22Rv1 (cell line): ENCODE data around the gene CCDC92.
"Not testable (repeated sequence)": the region's sequence is repeated elsewhere in the genome, so short reads cannot be mapped to it uniquely, and the experiment has no call there.

ENCODE experiments used
- H3K27ac ChIP-seq: fragments of 450-650 bp; 2 replicates; pipeline ENCODE4 v1.5.1; 2017
- ZFX ChIP-seq: fragments of 450-650 bp; IDR thresholded peaks from 2 replicates; pipeline ENCODE4 v1.6.1; 2017; ENCODE audit warnings: antibody characterized with exemption, borderline replicate concordance
- TF ChIP-seq, protein P1 (sequence below): fragments of 450-650 bp; IDR thresholded peaks from 2 replicates; pipeline ENCODE4 v1.5.1; 2017; ENCODE audit warnings: mild to moderate bottlenecking

Gene CCDC92

DNA sequence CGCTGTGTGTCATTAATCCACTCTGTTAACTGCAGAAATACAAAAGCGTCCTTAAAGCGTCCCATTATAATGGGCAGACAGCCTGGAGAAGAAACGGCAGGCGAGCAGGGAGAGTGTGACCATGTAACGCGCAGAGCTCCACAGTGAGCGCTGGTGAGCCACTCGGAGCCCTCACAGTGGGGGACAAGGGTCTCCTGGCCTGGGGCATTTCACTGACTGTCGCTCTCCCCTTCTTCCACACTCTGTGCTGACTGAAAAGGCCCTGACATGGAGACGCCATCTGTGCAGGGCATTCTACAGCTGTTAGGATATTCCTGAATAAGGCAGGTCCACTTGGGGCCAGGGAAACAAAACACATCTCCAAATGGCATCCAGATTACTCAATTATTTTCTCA lies 24.2 kb downstream of the CCDC92 start:
- TF ChIP-seq, protein P1, sequence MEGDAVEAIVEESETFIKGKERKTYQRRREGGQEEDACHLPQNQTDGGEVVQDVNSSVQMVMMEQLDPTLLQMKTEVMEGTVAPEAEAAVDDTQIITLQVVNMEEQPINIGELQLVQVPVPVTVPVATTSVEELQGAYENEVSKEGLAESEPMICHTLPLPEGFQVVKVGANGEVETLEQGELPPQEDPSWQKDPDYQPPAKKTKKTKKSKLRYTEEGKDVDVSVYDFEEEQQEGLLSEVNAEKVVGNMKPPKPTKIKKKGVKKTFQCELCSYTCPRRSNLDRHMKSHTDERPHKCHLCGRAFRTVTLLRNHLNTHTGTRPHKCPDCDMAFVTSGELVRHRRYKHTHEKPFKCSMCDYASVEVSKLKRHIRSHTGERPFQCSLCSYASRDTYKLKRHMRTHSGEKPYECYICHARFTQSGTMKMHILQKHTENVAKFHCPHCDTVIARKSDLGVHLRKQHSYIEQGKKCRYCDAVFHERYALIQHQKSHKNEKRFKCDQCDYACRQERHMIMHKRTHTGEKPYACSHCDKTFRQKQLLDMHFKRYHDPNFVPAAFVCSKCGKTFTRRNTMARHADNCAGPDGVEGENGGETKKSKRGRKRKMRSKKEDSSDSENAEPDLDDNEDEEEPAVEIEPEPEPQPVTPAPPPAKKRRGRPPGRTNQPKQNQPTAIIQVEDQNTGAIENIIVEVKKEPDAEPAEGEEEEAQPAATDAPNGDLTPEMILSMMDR = no peak
- TF ChIP-seq ZFX = no peak
- no peak overlapping the region for H3K27ac ChIP-seq

DNA sequence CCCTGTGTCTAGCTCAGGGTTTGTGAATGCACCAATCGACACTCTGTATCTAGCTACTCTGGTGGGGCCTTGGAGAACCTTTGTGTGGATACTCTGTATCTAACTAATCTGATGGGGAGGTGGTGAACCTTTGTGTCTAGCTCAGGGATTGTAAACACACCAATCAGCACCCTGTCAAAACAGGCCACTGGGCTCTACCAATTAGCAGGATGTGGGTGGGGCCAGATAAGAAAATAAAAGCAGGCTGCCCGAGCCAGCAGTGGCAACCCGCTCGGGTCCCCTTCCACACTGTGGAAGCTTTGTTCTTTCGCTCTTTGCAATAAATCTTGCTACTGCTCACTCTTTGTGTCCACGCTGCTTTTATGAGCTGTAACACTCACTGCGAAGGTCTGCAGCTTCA lies 25.1 kb downstream of the CCDC92 start:
- not testable (repeated sequence) for H3K27ac ChIP-seq

DNA sequence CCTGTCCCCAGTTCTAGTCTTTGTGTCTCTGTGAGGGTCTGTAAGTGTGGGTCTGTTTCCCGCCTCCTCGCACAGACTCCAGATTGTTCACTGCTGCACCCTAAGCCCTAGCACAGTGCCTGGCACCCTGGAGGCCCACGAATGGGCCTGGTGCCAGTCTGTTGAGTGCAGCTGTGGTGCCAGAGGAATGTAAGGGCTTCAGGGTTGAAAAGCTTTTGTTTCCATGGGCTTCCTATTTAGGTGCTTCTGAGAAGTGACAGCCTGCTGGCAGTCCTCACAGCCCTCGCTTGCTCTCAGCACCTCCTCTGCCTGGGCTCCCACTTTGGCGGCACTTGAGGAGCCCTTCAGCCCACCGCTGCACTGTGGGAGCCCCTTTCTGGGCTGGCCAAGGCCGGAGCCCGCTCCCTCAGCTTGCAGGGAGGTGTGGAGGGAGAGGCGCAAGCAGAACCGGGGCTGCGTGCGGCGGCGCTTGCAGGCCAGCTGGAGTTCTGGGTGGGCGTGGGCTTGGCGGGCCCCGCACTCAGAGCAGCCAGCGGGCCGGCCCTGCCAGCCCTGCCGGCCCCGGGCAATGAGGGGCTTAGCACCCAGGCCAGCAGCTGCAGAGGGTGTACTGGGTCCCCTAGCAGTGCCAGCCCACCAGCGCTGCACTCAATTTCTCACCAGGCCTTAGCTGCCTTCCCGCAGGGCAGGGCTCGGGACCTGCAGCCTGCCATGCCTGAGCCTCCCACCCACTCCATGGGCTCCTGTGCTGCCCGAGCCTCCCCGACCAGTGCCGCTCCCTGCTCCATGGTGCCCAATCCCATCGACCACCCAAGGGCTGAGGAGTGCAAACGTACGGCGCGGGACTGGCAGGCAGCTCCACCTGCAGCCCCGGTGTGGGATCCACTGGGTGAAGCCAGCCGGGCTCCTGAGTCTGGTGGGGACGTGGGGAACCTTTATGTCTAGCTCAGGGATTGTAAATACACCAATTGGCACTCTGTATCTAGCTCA lies 25.8 kb downstream of the CCDC92 start:
- not testable (repeated sequence) for H3K27ac ChIP-seq

DNA sequence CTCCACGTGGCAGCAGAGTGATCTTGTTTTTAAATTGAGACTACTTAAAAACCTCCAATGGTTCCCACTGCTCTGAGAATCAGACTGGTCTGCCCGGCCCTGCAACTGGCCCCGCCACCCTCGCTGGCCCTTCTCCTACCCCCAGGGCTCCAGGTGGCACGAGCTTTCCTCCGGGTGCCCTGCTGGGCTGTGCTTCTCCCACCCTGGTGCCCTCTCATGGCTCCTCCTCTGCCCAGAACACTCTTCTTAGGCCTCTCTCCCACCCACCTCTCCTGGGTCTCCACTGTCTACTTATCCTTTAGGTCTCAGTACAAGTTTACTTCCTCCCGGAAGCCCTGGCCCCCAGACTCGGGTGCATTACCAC lies 26.5 kb downstream of the CCDC92 start:
- TF ChIP-seq, protein P1 = no peak
- no peak for TF ChIP-seq ZFX
- no peak overlapping the region for H3K27ac ChIP-seq

DNA sequence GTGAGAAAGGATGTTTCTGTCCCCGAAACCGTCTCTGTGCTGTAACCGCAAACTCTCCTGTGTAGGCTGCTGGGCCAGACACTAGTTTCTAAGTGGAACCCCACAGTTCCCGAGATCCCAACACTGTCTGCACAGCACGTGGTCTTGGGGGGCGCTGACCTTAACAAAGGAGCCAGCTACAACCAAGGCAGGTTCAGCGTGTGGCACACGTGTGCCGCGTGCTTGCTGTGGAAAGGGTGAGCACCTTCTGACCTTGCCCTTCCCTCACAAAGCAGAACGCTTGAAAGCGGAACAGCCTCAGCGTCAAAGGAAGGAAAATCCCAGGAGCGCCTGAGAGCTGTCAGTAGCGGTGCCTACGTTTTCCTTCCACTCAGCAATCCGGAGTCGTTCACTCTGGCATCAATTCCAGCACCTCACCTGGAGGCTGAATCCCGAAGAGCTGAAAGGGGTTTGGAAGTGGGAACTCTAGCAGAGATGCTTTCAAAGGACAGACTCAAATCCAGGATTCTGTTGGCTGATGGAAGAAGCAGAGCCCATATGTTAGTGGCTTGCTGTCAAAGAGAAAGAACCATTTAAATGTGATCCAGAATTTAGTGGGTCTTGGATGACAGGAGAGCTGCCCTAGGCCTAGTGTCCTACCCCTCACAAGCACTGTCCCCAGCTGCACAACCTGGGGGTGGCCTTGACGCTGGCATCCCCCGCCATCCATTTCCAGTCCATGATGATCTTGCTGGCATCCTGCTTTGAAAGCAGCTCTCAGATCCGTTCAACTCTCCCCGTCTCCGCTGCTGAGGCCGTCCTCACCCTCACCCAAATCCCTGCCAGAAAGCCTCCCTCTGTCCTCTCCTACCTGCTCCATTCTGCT lies 27.1 kb downstream of the CCDC92 start:
- TF ChIP-seq, protein P1 = no peak
- no peak for TF ChIP-seq ZFX
- no peak overlapping the region for H3K27ac ChIP-seq

DNA sequence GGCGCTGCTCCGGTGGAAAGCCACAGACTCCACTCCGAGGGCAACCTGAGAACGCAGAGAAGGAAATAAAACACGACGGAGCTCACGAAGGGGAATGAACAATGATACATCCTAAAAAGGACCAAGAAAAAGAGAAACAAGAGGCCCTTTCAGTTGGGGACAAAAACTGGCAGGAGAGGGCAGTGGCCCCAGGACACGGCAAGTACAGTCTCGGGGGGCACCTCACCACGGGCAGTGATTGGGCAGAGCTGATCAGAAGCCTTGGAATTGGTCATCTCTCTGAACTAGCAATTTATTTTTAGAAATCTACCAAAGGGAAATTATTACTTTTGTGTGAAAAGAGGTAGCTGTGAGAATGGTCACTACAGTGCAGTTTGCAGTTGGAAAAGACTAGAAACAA lies 27.9 kb downstream of the CCDC92 start:
- no peak overlapping the region for H3K27ac ChIP-seq
- TF ChIP-seq, protein P1 = no peak
- TF ChIP-seq ZFX = no peak

DNA sequence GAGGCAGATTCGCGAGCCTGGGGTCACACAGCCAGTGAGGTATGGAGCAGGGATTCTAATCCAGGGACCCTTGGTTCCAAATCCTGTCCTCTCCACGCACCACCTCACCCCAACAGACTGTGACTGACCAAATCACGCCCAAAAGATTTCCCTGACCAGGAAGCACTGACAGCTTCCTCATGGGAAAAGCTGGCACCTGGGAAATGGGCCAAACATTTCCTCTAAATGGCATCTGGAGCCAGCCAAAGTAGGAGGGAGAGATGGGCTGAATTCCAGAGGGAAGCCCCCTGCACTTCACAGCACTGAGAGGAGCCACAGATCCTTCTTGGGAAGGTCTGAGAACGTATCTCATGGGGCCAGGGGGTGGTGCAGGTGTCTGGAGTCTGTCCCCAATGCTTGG lies 28.8 kb downstream of the CCDC92 start:
- TF ChIP-seq, protein P1 = no peak
- no peak for TF ChIP-seq ZFX
- no peak overlapping the region for H3K27ac ChIP-seq

DNA sequence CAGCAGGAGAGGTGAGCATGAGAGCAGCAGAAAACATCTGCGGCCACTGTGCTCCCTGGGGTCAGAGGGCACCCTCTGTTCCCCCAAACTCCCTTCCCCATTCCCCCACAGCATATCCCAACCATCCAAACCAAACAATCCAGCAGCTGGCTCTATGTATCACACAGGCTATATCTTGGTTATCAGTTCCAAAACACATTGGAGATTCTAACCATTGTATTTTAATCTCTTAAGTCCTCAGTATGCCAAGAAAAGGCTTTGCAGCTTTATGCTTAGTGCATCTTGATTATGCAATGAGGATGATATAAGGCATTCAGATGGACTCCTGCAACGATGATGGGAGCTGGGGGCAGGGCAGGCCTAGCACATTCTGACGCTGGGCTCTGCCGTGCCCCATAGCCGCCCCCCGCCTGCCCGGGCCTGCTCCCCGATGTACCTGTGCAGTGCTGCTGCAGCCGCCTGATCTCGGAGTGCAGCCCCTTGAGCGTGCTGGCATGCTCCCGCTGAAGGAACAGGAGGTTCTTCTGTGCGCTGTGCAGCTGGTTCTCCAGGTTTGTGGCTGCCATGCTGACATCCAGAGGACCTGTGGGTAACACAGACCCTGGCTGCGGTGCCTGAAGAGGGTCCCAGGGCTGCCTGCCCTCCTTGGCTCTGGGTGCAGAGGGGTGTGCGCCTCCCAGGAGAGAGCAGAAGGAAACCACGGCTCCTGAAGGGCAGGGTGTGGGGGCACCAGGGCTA lies 29.6 kb downstream of the CCDC92 start:
- H3K27ac ChIP-seq = no peak overlapping the region
- TF ChIP-seq, protein P1 = no peak
- no peak for TF ChIP-seq ZFX
